NCI-H510A treated with DMSO at 0.1 percent for 48 hours (cell line): ENCODE results near the gene NRXN3.

Experiments used
- DNase-seq: peaks from one replicate; lab custom pipeline; 2025; lab: John Stamatoyannopoulos, UW

NRXN3 gene

GRCh38 chr14:79904497-79904896 lies 1734.3 kb downstream of the NRXN3 start:
- DNase-seq, result no peak

GRCh38 chr14:79906994-79907393 lies 1736.8 kb downstream of the NRXN3 start:
- DNase-seq, result no peak

- DNase-seq, result no peak
Observed at GRCh38 chr14:79910086-79910485, 1739.9 kb downstream of the NRXN3 start.

GRCh38 chr14:79911744-79912143 lies 1741.6 kb downstream of the NRXN3 start:
- DNase-seq, result no peak

- no peak for DNase-seq
Observed at GRCh38 chr14:79914595-79914994, 1744.4 kb downstream of the NRXN3 start.

- no peak for DNase-seq
Observed at GRCh38 chr14:79915406-79915805, 1745.2 kb downstream of the NRXN3 start.

GRCh38 chr14:79916281-79916680 lies 1746.1 kb downstream of the NRXN3 start:
- no peak for DNase-seq

- no peak for DNase-seq
Observed at GRCh38 chr14:79916892-79917291, 1746.7 kb downstream of the NRXN3 start.
